ENCODE results near the gene LYSMD1.

LYSMD1 gene

GRCh38 chr1:151158326-151158725 lies 7.4 kb downstream of the LYSMD1 start:
- no peaks in the 10 kb centered on the region for H3K9me3 ChIP-seq (replicated peaks; ENCODE audit: insufficient read depth, low read length)
- no peak overlapping the region for H2AFZ ChIP-seq (ENCODE audit: low read length)
- no peaks in the 10 kb centered on the region for H3K4me1 ChIP-seq (ENCODE audit: low read length)
- no peaks in the 10 kb centered on the region for H4K20me1 ChIP-seq (ENCODE audit: insufficient read depth, low read length)
- H3K9ac ChIP-seq (ENCODE audit: low read length) = no peak overlapping the region
- TF ChIP-seq EZH2 (optimal IDR thresholded peaks at IDR 0.05; ENCODE audit: low read depth, low read length) = no peak
- TF ChIP-seq EZH2phosphoT487 (IDR thresholded peaks at IDR 0.05; ENCODE audit: low read length) = no peak
- TF ChIP-seq CTCF (IDR thresholded peaks at IDR 0.05; ENCODE audit: low read length) = no peak
- no peak overlapping the region for H3K27ac ChIP-seq (ENCODE audit: low read length)
- no peaks in the 10 kb centered on the region for H3K79me2 ChIP-seq (ENCODE audit: low read length)
- H3K9me2 ChIP-seq (replicated peaks; ENCODE audit: insufficient read depth, low read length) = no peaks in the 10 kb centered on the region
- H3K4me3 ChIP-seq (ENCODE audit: low read length) = no peak overlapping the region
- no peaks in the 10 kb centered on the region for H3K36me3 ChIP-seq (replicated peaks; ENCODE audit: insufficient read depth, low read length)
- no peaks in the 10 kb centered on the region for H3F3A ChIP-seq (ENCODE audit: insufficient read depth, low read length)
- H3K27me3 ChIP-seq (replicated peaks; ENCODE audit: insufficient read depth, low read length) = no peaks in the 10 kb centered on the region
- H3K4me2 ChIP-seq (ENCODE audit: low read depth, low read length) = no peak overlapping the region
- no peak for DNase-seq

GRCh38 chr1:151157067-151157531 lies 8.6 kb downstream of the LYSMD1 start:
- H3K9ac ChIP-seq (ENCODE audit: low read length) = no peak overlapping the region
- no peak overlapping the region for H3K4me3 ChIP-seq (ENCODE audit: low read length)
- H3K27me3 ChIP-seq (replicated peaks; ENCODE audit: insufficient read depth, low read length) = no peaks in the 10 kb centered on the region
- no peaks in the 10 kb centered on the region for H3K36me3 ChIP-seq (replicated peaks; ENCODE audit: insufficient read depth, low read length)
- H3K9me3 ChIP-seq (replicated peaks; ENCODE audit: insufficient read depth, low read length) = no peaks in the 10 kb centered on the region
- H3F3A ChIP-seq (ENCODE audit: insufficient read depth, low read length) = no peaks in the 10 kb centered on the region
- no peak overlapping the region for H3K4me2 ChIP-seq (ENCODE audit: low read depth, low read length)
- no peaks in the 10 kb centered on the region for H3K9me2 ChIP-seq (replicated peaks; ENCODE audit: insufficient read depth, low read length)
- TF ChIP-seq EZH2phosphoT487 (IDR thresholded peaks at IDR 0.05; ENCODE audit: low read length) = no peak
- TF ChIP-seq CTCF (IDR thresholded peaks at IDR 0.05; ENCODE audit: low read length) = no peak
- no peak for TF ChIP-seq EZH2 (optimal IDR thresholded peaks at IDR 0.05; ENCODE audit: low read depth, low read length)
- no peaks in the 10 kb centered on the region for H4K20me1 ChIP-seq (ENCODE audit: insufficient read depth, low read length)
- no peak for DNase-seq
- no peaks in the 10 kb centered on the region for H3K79me2 ChIP-seq (ENCODE audit: low read length)
- no peaks in the 10 kb centered on the region for H3K4me1 ChIP-seq (ENCODE audit: low read length)
- no peak overlapping the region for H2AFZ ChIP-seq (ENCODE audit: low read length)
- no peak overlapping the region for H3K27ac ChIP-seq (ENCODE audit: low read length)

- H3K27me3 ChIP-seq (replicated peaks; ENCODE audit: insufficient read depth, low read length) = no peaks in the 10 kb centered on the region
- no peaks in the 10 kb centered on the region for H4K20me1 ChIP-seq (ENCODE audit: insufficient read depth, low read length)
- no peaks in the 10 kb centered on the region for H3K9me3 ChIP-seq (replicated peaks; ENCODE audit: insufficient read depth, low read length)
- no peak within 1 kb of the TSS for H3K4me2 ChIP-seq (ENCODE audit: low read depth, low read length)
- no peak for DNase-seq
- H3K9ac ChIP-seq (ENCODE audit: low read length) = no peak within 1 kb of the TSS
- no peak within 1 kb of the TSS for H3K4me3 ChIP-seq (ENCODE audit: low read length)
- H3K9me2 ChIP-seq (replicated peaks; ENCODE audit: insufficient read depth, low read length) = no peaks in the 10 kb centered on the region
- no peaks in the 10 kb centered on the region for H3K79me2 ChIP-seq (ENCODE audit: low read length)
- H3F3A ChIP-seq (ENCODE audit: insufficient read depth, low read length) = no peaks in the 10 kb centered on the region
- no peak within 1 kb of the TSS for H2AFZ ChIP-seq (ENCODE audit: low read length)
- H3K27ac ChIP-seq (ENCODE audit: low read length) = no peak within 1 kb of the TSS
- TF ChIP-seq EZH2 (optimal IDR thresholded peaks at IDR 0.05; ENCODE audit: low read depth, low read length) (no peak), EZH2phosphoT487 (IDR thresholded peaks at IDR 0.05; ENCODE audit: low read length) (no peak)
- no peaks in the 10 kb centered on the region for H3K4me1 ChIP-seq (ENCODE audit: low read length)
- H3K36me3 ChIP-seq (replicated peaks; ENCODE audit: insufficient read depth, low read length) = no peaks in the 10 kb centered on the region
Measured at GRCh38 chr1:151156515-151156819, 9.2 kb downstream of the LYSMD1 start, which contains the start of gene TNFAIP8L2. Gene TNFAIP8L2, plus strand, starts transcription at chr1:151156649. Its CDS starts 2,049 bp downstream, at chr1:151158698.

DNA sequence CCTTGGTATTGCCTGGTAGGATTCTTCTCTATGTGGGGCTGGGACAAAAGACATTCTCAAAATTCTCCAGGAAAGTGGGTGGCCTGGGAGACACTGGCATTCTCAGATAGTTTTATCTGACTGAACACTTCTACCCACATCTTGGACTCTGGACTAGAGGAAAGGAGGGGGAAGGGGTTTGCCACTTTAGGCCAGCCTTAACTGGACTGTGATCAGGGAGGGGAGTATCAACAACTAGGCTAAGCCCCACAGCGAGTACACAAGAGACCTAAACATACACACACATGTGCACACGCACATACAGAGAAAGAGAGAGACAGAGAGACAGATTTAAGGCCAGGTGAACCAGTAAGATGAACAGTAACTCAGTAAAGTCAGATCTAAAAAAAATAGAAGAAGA lies 18.0 kb downstream of the LYSMD1 start:
- H3K27me3 ChIP-seq (replicated peaks; ENCODE audit: insufficient read depth, low read length) = peaks cover 15% of the 10 kb centered on the region
- H2AFZ ChIP-seq (ENCODE audit: low read length) = no peak overlapping the region
- no peaks in the 10 kb centered on the region for H3K9me3 ChIP-seq (replicated peaks; ENCODE audit: insufficient read depth, low read length)
- H3F3A ChIP-seq (ENCODE audit: insufficient read depth, low read length) = no peaks in the 10 kb centered on the region
- H3K4me1 ChIP-seq (ENCODE audit: low read length) = peaks cover 8% of the 10 kb centered on the region; the same call in 1 of the 2 replicates
- no peak overlapping the region for H3K4me3 ChIP-seq (ENCODE audit: low read length)
- no peaks in the 10 kb centered on the region for H3K9me2 ChIP-seq (replicated peaks; ENCODE audit: insufficient read depth, low read length)
- DNase-seq = no peak
- H3K4me2 ChIP-seq (ENCODE audit: low read depth, low read length) = peak overlapping the region; percentile 100; the same call in 1 of the 2 replicates
- no peak overlapping the region for H3K27ac ChIP-seq (ENCODE audit: low read length)
- no peaks in the 10 kb centered on the region for H4K20me1 ChIP-seq (ENCODE audit: insufficient read depth, low read length)
- no peak for TF ChIP-seq EZH2phosphoT487 (IDR thresholded peaks at IDR 0.05; ENCODE audit: low read length)
- TF ChIP-seq EZH2 (optimal IDR thresholded peaks at IDR 0.05; ENCODE audit: low read depth, low read length) = no peak
- TF ChIP-seq CTCF (IDR thresholded peaks at IDR 0.05; ENCODE audit: low read length) = no peak
- H3K9ac ChIP-seq (ENCODE audit: low read length) = no peak overlapping the region
- no peaks in the 10 kb centered on the region for H3K36me3 ChIP-seq (replicated peaks; ENCODE audit: insufficient read depth, low read length)
- H3K79me2 ChIP-seq (ENCODE audit: low read length) = no peaks in the 10 kb centered on the region
